A673 (cell line): ENCODE results near the gene ARAP2. TPM values are rescaled to one million over a fixed set of nuclear protein-coding genes. Genes with fewer than 3 reads are reported as not detected.

Experiments used
- Bru-seq: library from RNA; stranded (reverse); fragments of 400-500 nt; gene quantifications from one replicate; lab custom pipeline; 2021; lab: Mats Ljungman, UMichigan
- BruChase-seq, 2 experiments: library from RNA; stranded (reverse); fragments of 400-500 nt; gene quantifications; one replicate each; lab custom pipeline; 2021; lab: Mats Ljungman, UMichigan
- BruUV-seq: library from RNA; stranded (reverse); fragments of 400-500 nt; replicated peaks from 2 replicates; lab custom pipeline; 2021; lab: Mats Ljungman, UMichigan
- CTCF ChIA-PET: fragments of 300-600 bp; sonication (Branson Sonifier 250); formaldehyde crosslinking; loops from one replicate; lab custom pipeline; 2022; ENCODE audit warnings: antibody characterized with exemption; lab: Charles Lee
- POLR2A ChIA-PET: fragments of 300-600 bp; sonication (Branson Sonifier 250); formaldehyde crosslinking; loops from one replicate; lab custom pipeline; 2022; ENCODE audit warnings: antibody characterized with exemption; ENCODE audit not compliant: low non-redundant PET; lab: Charles Lee
- DNase-seq: peaks from one replicate; pipeline ENCODE4 v3.0.0-alpha.2; 2015; ENCODE audit warnings: low spot score
- H3K27ac ChIP-seq: fragments of 200-600 bp; sonication (generic); 2 replicates; pipeline ENCODE4 v1.5.1; 2016; ENCODE audit warnings: mixed run types, low read depth, mild to moderate bottlenecking, mixed read lengths, antibody characterized with exemption, low read length; ENCODE audit not compliant: poor library complexity, severe bottlenecking
- H3K27me3 ChIP-seq: fragments of 200-600 bp; sonication (generic); replicated peaks from 2 replicates; pipeline ENCODE4 v1.6.1; 2017; ENCODE audit warnings: mixed run types, low read depth, mild to moderate bottlenecking, mixed read lengths, antibody characterized with exemption, low read length; ENCODE audit not compliant: insufficient read depth, poor library complexity
- H3K36me3 ChIP-seq: fragments of 200-600 bp; sonication (generic); 2 replicates; pipeline ENCODE4 v1.6.1; 2016; ENCODE audit warnings: mixed run types, mild to moderate bottlenecking, mixed read lengths, antibody characterized with exemption, low read length; ENCODE audit not compliant: insufficient read depth, poor library complexity, severe bottlenecking
- H3K4me1 ChIP-seq: fragments of 200-600 bp; sonication (generic); 2 replicates; pipeline ENCODE4 v1.6.1; 2017; ENCODE audit warnings: mixed run types, mild to moderate bottlenecking, mixed read lengths, antibody characterized with exemption, low read length; ENCODE audit not compliant: insufficient read depth, poor library complexity, severe bottlenecking
- H3K4me3 ChIP-seq: fragments of 200-600 bp; sonication (generic); 2 replicates; pipeline ENCODE4 v1.5.1; 2016; ENCODE audit warnings: low read depth, mixed run types, mild to moderate bottlenecking, mixed read lengths, low read length; ENCODE audit not compliant: poor library complexity, severe bottlenecking
- H3K9me3 ChIP-seq: fragments of 200-600 bp; sonication (generic); 2 replicates; pipeline ENCODE4 v1.6.1; 2016; ENCODE audit warnings: mixed run types, low read depth, mild to moderate bottlenecking, mixed read lengths, antibody characterized with exemption, low read length; ENCODE audit not compliant: poor library complexity, severe bottlenecking
- CTCF ChIP-seq: fragments of 300-800, 200-600 bp; sonication (generic); conservative IDR thresholded peaks from 2 replicates; pipeline ENCODE4 v1.5.1; 2017; ENCODE audit warnings: low read depth, mild to moderate bottlenecking, antibody characterized with exemption, low read length, moderate library complexity, mixed read lengths
- EZH2 ChIP-seq: fragments of 200-600 bp; sonication (generic); IDR thresholded peaks from 2 replicates; pipeline ENCODE4 v1.6.1; 2017; ENCODE audit warnings: borderline replicate concordance, low read depth, mild to moderate bottlenecking, mixed read lengths, antibody characterized with exemption, low read length; ENCODE audit not compliant: poor library complexity, severe bottlenecking
- intact Hi-C: fragments of 100-400 bp; cut with micrococcal nuclease; formaldehyde crosslinking; loops from one replicate; pipeline ENCODE4 v1.10.0; 2022; ENCODE audit not compliant: unreplicated experiment
- long read RNA-seq: library from polyadenylated mRNA; stranded (forward); transcript quantifications from one replicate; pipeline ENCODE4 v2.0.0, GENCODE V29; 2022
- total RNA-seq: library from RNA; stranded (reverse); gene quantifications from 2 replicates; pipeline ENCODE4 v1.2.3, GENCODE V29; 2021

The ARAP2 gene, protein sequence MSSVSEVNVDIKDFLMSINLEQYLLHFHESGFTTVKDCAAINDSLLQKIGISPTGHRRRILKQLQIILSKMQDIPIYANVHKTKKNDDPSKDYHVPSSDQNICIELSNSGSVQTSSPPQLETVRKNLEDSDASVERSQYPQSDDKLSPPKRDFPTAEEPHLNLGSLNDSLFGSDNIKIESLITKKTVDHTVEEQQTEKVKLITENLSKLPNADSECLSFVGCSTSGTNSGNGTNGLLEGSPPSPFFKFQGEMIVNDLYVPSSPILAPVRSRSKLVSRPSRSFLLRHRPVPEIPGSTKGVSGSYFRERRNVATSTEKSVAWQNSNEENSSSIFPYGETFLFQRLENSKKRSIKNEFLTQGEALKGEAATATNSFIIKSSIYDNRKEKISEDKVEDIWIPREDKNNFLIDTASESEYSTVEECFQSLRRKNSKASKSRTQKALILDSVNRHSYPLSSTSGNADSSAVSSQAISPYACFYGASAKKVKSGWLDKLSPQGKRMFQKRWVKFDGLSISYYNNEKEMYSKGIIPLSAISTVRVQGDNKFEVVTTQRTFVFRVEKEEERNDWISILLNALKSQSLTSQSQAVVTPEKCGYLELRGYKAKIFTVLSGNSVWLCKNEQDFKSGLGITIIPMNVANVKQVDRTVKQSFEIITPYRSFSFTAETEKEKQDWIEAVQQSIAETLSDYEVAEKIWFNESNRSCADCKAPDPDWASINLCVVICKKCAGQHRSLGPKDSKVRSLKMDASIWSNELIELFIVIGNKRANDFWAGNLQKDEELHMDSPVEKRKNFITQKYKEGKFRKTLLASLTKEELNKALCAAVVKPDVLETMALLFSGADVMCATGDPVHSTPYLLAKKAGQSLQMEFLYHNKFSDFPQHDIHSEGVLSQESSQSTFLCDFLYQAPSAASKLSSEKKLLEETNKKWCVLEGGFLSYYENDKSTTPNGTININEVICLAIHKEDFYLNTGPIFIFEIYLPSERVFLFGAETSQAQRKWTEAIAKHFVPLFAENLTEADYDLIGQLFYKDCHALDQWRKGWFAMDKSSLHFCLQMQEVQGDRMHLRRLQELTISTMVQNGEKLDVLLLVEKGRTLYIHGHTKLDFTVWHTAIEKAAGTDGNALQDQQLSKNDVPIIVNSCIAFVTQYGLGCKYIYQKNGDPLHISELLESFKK (N-terminal part only)
- total RNA-seq (0.06 and 0.20 TPM in 2 replicates), Bru-seq, nascent RNA (percentile 16 among the genes with signal in this experiment), BruChase-seq, experiment 1, labeled RNA remaining after a 2-hour chase (percentile 9 among the genes with signal in this experiment), BruChase-seq, experiment 2, labeled RNA remaining after a 6-hour chase (percentile 5 among the genes with signal in this experiment)
- long read RNA-seq = 0 reads

DNA sequence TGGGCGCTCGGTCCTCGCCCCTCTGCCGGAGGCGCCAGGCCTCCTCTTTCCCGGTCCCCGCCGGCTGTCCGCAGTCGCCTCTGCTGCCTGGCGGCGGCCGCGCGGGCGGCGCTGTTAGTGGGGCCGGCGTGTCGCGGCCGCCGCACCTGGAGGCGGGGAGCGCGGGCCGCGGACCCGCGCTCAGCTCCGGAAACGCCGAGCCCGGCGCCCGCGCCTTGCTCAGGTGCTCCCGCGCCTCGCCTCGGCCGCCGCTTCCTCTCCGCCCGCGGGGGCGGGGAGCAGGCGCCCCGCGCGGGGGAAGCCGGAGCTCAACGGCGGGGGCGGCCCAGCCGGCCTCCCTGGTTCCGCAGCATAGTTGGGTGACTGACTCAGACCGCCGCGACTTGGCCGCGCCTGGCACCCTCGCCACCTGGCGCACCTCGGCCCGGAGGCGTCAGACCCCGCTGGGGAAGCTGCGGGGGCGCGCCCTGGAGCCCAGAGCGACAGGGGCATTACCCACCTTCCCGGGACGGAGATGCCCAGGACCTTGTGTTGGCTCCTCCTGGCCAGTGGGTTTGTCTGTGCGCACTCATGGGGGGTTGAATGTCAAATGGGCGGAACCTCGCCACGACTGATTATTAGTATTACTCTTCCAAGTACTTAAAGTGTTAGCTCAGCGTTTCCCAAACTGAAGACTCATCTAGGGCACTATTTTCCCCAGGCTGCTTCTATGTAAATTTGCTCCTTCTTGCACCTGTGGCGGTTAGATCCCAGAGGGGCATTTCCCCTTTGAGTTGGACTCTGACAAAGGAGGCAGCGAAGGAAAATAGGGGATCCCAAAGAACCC lies at the start of gene ARAP2:
ARAP2 (minus strand) TSS at position 258 of the 826 bp plus-strand sequence. CDS start 15,028 bp downstream, outside the sequence.
- H3K4me3 ChIP-seq = peak within 1 kb of the TSS; percentile 31
- TF ChIP-seq EZH2 (no peak), CTCF (no peak)
- no TSS peak for BruUV-seq
- no peaks in the 10 kb centered on the region for H3K36me3 ChIP-seq
- no peaks in the 10 kb centered on the region for H3K9me3 ChIP-seq
- CTCF ChIA-PET = no interaction called here
- intact Hi-C loops = no loop called here
- H3K27ac ChIP-seq = no peak within 1 kb of the TSS
- POLR2A ChIA-PET = no interaction called here
- DNase-seq = no peak
- no peaks in the 10 kb centered on the region for H3K4me1 ChIP-seq
- peaks cover 43% of the 10 kb centered on the region for H3K27me3 ChIP-seq

DNA sequence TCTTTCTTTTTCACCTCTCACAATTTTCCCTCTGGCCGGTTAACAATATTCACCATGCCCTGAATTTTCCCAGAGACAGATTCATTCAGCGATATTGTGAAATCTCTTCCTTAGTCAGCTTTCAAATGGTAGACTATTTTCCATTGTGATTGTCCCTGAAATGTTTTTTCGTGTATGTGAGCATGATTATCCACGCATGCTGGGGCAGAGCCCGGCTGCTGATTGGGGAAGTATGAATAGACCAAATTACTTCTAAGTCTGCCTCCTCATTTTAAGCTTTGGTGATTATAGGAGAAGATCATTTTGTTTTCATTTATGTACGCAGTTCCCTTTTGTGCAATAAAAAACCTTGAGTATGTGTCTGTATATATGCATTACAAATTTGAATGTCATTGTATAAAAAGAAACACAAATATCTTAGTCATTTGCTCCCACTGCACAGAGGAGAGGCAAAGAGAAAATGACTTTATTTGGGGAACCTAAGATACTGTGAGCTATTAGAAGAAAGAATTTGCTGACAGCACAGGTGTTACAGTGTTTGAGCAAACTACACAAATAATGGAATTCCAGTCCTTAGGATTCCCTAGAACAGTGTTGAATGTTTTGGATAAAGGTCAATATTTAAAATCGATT lies 48.4 kb upstream of the ARAP2 start:
- ChIA-PET CTCF (no interaction called here), POLR2A (no interaction called here)
- H3K4me1 ChIP-seq = no peaks in the 10 kb centered on the region
- TF ChIP-seq CTCF (no peak), EZH2 (no peak)
- BruUV-seq = no TSS peak
- no peak for DNase-seq
- intact Hi-C loops = no loop called here
- no peak overlapping the region for H3K4me3 ChIP-seq
- no peaks in the 10 kb centered on the region for H3K9me3 ChIP-seq
- no peak overlapping the region for H3K27ac ChIP-seq
- H3K36me3 ChIP-seq = no peaks in the 10 kb centered on the region
- H3K27me3 ChIP-seq = no peaks in the 10 kb centered on the region
